HepG2 (cell line): ENCODE measurements around the gene KIN. TPM values are rescaled to one million over a fixed set of nuclear protein-coding genes. Genes with fewer than 3 reads are reported as not detected.
A peak's percentile ranks its signal among the peaks of the same experiment; 100 is the strongest.

Experiments
- ASH2L ChIP-seq: fragments of 300-600, 200-600 bp; sonication (generic); IDR thresholded peaks from 2 replicates; pipeline ENCODE4 v1.7.0; 2017; ENCODE audit warnings: low read depth, mild to moderate bottlenecking, moderate library complexity, mixed read lengths, low read length; ENCODE audit not compliant: insufficient read length
- ETV5 ChIP-seq: IDR thresholded peaks from 2 replicates; pipeline ENCODE4 v1.6.1; 2018; ENCODE audit warnings: missing biosample characterization, missing genetic modification reagents, inconsistent platforms, borderline replicate concordance
- GATAD1 ChIP-seq: IDR thresholded peaks from 2 replicates; pipeline ENCODE4 v1.6.1; 2016; ENCODE audit warnings: missing genetic modification reagents, missing compliant biosample characterization
- GZF1 ChIP-seq: sonication (generic); formaldehyde crosslinking; IDR thresholded peaks from 2 replicates; pipeline ENCODE4 v1.5.1; 2020; ENCODE audit warnings: mild to moderate bottlenecking, missing genetic modification reagents
- KLF6 ChIP-seq: IDR thresholded peaks from 2 replicates; pipeline ENCODE4 v1.8.0; 2016; ENCODE audit warnings: missing biosample characterization, missing genetic modification reagents
- MAZ ChIP-seq, 2 experiments: sonication (generic) in 1 of 2; formaldehyde crosslinking in 1 of 2; IDR thresholded peaks; 2 replicates each; pipeline versions ENCODE4 v1.5.0 to v1.6.1; 2012 to 2020; ENCODE audit warnings: low read depth in 2 of 2, mild to moderate bottlenecking in 2 of 2, borderline replicate concordance in 1 of 2, improper control_type of control experiment in 1 of 2, low read length in 1 of 2, missing genetic modification reagents in 1 of 2, moderate library complexity in 1 of 2
- POLR2A ChIP-seq, 2 experiments: IDR thresholded peaks; 2 replicates each; pipeline ENCODE4 v1.6.1; 2011; ENCODE audit warnings: low read depth in 2 of 2, low read length in 2 of 2, mild to moderate bottlenecking in 1 of 2, moderate library complexity in 1 of 2; ENCODE audit not compliant: insufficient read depth in 1 of 2
- RXRB ChIP-seq: IDR thresholded peaks from 2 replicates; pipeline ENCODE4 v1.6.1; 2016; ENCODE audit warnings: borderline replicate concordance, missing genetic modification reagents, missing compliant biosample characterization
- TMF1 ChIP-seq: sonication (generic); formaldehyde crosslinking; IDR thresholded peaks from 2 replicates; pipeline ENCODE4 v1.8.1; 2022; ENCODE audit warnings: low read depth, missing genetic modification reagents
- ZNF230 ChIP-seq: sonication (generic); formaldehyde crosslinking; IDR thresholded peaks from 2 replicates; pipeline ENCODE4 v1.4.0; 2020; ENCODE audit warnings: mild to moderate bottlenecking, missing genetic modification reagents
- ZNF232 ChIP-seq: sonication (generic); formaldehyde crosslinking; IDR thresholded peaks from 2 replicates; pipeline ENCODE4 v1.4.0; 2020; ENCODE audit warnings: missing genetic modification reagents, borderline replicate concordance
- ZNF253 ChIP-seq: sonication (generic); formaldehyde crosslinking; IDR thresholded peaks from 2 replicates; pipeline ENCODE4 v1.8.0; 2022; ENCODE audit warnings: mild to moderate bottlenecking, missing genetic modification reagents, borderline replicate concordance
- ZNF292 ChIP-seq: sonication (generic); formaldehyde crosslinking; IDR thresholded peaks from 2 replicates; pipeline ENCODE4 v1.8.1; 2022; ENCODE audit warnings: mild to moderate bottlenecking, low read depth, missing genetic modification reagents, borderline replicate concordance
- ZNF333 ChIP-seq: sonication (generic); formaldehyde crosslinking; IDR thresholded peaks from 2 replicates; pipeline ENCODE4 v1.4.0; 2020; ENCODE audit warnings: mild to moderate bottlenecking, missing genetic modification reagents, borderline replicate concordance
- ZNF501 ChIP-seq: sonication (generic); formaldehyde crosslinking; IDR thresholded peaks from 2 replicates; pipeline ENCODE4 v1.5.1; 2020; ENCODE audit warnings: mild to moderate bottlenecking, moderate library complexity, missing genetic modification reagents
- ZNF589 ChIP-seq: sonication (generic); formaldehyde crosslinking; conservative IDR thresholded peaks from 2 replicates; pipeline ENCODE4 v1.8.0; 2022; ENCODE audit warnings: mild to moderate bottlenecking, moderate library complexity, missing genetic modification reagents
- ZNF678 ChIP-seq: sonication (generic); formaldehyde crosslinking; IDR thresholded peaks from 2 replicates; pipeline ENCODE4 v1.4.0; 2020; ENCODE audit warnings: mild to moderate bottlenecking, missing genetic modification reagents
- ZNF776 ChIP-seq: sonication (generic); formaldehyde crosslinking; IDR thresholded peaks from 2 replicates; pipeline ENCODE4 v1.4.0; 2020; ENCODE audit warnings: mild to moderate bottlenecking, missing genetic modification reagents
- polyA plus RNA-seq, 8 experiments: library from polyadenylated mRNA; depleted of rRNA in 3 of 8; stranded (reverse) in 7 of 8; unstranded in 1 of 8; fragments of >200 nt; fragmentation: Illumina TruSeq in 4 of 8; extraction: Trizol in 4 of 8; gene quantifications; 2 replicates each; pipeline versions ENCODE4 v1.2.1 to v1.2.3, GENCODE V29; 2011 to 2016; ENCODE audit warnings: low read depth in 4 of 8, missing spikeins in 1 of 8, mixed read lengths in 1 of 8; ENCODE audit not compliant: insufficient read depth in 1 of 8
- total RNA-seq, 5 experiments: library from RNA; depleted of rRNA; stranded (reverse); fragments of >200 nt; fragmentation: Illumina TruSeq; extraction: Trizol; gene quantifications; 2 replicates each; pipeline ENCODE4 v1.2.3, GENCODE V29; 2016; ENCODE audit warnings: low read depth in 1 of 5
- TF ChIP-seq, protein P1 (sequence below): sonication (generic); formaldehyde crosslinking; IDR thresholded peaks from 2 replicates; pipeline ENCODE4 v1.4.0; 2020; ENCODE audit warnings: missing genetic modification reagents
- TF ChIP-seq, protein P2 (sequence below): conservative IDR thresholded peaks from 2 replicates; pipeline ENCODE4 v1.6.1; 2018; ENCODE audit warnings: missing genetic modification reagents
- TF ChIP-seq, protein P3 (sequence below): IDR thresholded peaks from 2 replicates; pipeline ENCODE4 v1.6.1; 2012; ENCODE audit warnings: inconsistent platforms
- TF ChIP-seq, protein P4 (sequence below): sonication (generic); formaldehyde crosslinking; IDR thresholded peaks from 2 replicates; pipeline ENCODE4 v1.4.0; 2020; ENCODE audit warnings: low read depth, mild to moderate bottlenecking, missing genetic modification reagents
- TF ChIP-seq, protein P5 (sequence below): IDR thresholded peaks from 2 replicates; pipeline ENCODE4 v1.6.1; 2016; ENCODE audit warnings: missing compliant biosample characterization, missing genetic modification reagents, borderline replicate concordance

KIN gene
- total and polyA plus RNA-seq, 2 of the 13 experiments (the other 11 are each of a cell fraction or from before 2014, with no cell fraction given), result 4.9 to 23.2 TPM

DNA sequence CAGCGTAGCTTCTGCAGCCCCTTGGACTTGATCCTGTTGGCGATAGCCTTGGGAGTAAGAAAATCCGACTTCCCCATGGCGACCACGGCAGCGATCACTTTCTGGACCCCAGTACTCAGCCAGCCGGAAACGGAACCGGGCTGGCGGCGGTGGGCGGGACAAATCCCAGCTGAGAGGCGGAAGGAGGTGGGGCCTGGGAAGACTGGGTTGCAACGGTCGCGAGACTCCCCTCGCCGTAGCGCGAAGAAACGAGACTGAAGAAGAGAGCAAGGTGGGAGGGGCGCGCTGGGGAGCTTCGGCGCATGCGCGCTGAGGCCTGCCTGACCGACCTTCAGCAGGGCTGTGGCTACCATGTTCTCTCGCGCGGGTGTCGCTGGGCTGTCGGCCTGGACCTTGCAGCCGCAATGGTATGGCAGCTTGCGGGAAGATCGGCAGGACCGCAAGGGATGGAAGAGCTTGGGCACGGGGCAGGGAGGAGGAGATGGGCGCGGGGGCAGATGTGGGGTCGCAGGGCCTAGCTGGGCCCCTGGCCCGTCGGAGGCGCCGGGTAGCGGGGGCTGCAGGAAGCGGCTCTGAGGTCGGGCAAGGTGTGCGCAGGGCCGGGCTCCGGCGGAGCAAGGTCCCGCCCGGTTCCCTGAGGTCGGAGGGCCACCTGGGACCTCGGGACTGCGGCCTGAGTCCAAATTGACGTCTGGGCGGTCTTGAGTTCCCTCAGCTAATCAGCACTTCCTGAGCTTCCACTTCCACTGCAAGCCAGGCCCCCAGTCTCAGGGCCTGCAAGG, at the start of gene KIN, which contains the start of gene ATP5F1C (continued):
- TF ChIP-seq, protein P1, sequence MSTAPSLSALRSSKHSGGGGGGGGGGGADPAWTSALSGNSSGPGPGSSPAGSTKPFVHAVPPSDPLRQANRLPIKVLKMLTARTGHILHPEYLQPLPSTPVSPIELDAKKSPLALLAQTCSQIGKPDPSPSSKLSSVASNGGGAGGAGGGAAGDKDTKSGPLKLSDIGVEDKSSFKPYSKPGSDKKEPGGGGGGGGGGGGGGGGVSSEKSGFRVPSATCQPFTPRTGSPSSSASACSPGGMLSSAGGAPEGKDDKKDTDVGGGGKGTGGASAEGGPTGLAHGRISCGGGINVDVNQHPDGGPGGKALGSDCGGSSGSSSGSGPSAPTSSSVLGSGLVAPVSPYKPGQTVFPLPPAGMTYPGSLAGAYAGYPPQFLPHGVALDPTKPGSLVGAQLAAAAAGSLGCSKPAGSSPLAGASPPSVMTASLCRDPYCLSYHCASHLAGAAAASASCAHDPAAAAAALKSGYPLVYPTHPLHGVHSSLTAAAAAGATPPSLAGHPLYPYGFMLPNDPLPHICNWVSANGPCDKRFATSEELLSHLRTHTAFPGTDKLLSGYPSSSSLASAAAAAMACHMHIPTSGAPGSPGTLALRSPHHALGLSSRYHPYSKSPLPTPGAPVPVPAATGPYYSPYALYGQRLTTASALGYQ (CRISPR knock-in tag), result peak; percentile 43; the same call in 1 of the 2 replicates
- peak; percentile 85 for TF ChIP-seq GZF1 (CRISPR knock-in tag)
- TF ChIP-seq GATAD1 (CRISPR knock-in tag), result peak; percentile 86
- TF ChIP-seq ASH2L, result peak; percentile 85
- TF ChIP-seq, protein P2, sequence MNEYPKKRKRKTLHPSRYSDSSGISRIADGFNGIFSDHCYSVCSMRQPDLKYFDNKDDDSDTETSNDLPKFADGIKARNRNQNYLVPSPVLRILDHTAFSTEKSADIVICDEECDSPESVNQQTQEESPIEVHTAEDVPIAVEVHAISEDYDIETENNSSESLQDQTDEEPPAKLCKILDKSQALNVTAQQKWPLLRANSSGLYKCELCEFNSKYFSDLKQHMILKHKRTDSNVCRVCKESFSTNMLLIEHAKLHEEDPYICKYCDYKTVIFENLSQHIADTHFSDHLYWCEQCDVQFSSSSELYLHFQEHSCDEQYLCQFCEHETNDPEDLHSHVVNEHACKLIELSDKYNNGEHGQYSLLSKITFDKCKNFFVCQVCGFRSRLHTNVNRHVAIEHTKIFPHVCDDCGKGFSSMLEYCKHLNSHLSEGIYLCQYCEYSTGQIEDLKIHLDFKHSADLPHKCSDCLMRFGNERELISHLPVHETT (CRISPR knock-in tag), result peak; percentile 27; the same call in 1 of the 2 replicates
- peak; percentile 40 for TF ChIP-seq MAZ (IDR thresholded peaks at IDR 0.05; ENCODE audit: borderline replicate concordance, low read depth, low read length)
- peak; percentile 56; the same call in 1 of the 2 replicates for TF ChIP-seq MAZ (CRISPR knock-in tag; IDR thresholded peaks at IDR 0.05; ENCODE audit: low read depth)
- peak; percentile 90 to 96 for TF ChIP-seq POLR2A (IDR thresholded peaks at IDR 0.05; ENCODE audit: insufficient read depth in 1 of 2, low read depth in 2 of 2, low read length in 2 of 2)
- peak; percentile 31; the same call in 1 of the 2 replicates for TF ChIP-seq ZNF292 (CRISPR knock-in tag)
- TF ChIP-seq, protein P3, sequence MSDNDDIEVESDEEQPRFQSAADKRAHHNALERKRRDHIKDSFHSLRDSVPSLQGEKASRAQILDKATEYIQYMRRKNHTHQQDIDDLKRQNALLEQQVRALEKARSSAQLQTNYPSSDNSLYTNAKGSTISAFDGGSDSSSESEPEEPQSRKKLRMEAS, result peak; percentile 83
- peak; percentile 27; the same call in 1 of the 2 replicates for TF ChIP-seq ZNF232 (CRISPR knock-in tag)
- TF ChIP-seq ZNF501 (CRISPR knock-in tag), result peak; percentile 91
- peak; percentile 10; the same call in 1 of the 2 replicates for TF ChIP-seq RXRB (CRISPR knock-in tag)
- TF ChIP-seq ZNF776 (CRISPR knock-in tag), result peak; percentile 84; the same call in 1 of the 2 replicates
- peak; percentile 77 for TF ChIP-seq ETV5 (CRISPR knock-in tag)
- TF ChIP-seq ZNF333 (CRISPR knock-in tag), result peak; percentile 68; the same call in 1 of the 2 replicates
- TF ChIP-seq ZNF678, result peak; percentile 90
- peak; percentile 33; the same call in 1 of the 2 replicates for TF ChIP-seq KLF6
- peak; percentile 91 for TF ChIP-seq ZNF230
- TF ChIP-seq, protein P4, sequence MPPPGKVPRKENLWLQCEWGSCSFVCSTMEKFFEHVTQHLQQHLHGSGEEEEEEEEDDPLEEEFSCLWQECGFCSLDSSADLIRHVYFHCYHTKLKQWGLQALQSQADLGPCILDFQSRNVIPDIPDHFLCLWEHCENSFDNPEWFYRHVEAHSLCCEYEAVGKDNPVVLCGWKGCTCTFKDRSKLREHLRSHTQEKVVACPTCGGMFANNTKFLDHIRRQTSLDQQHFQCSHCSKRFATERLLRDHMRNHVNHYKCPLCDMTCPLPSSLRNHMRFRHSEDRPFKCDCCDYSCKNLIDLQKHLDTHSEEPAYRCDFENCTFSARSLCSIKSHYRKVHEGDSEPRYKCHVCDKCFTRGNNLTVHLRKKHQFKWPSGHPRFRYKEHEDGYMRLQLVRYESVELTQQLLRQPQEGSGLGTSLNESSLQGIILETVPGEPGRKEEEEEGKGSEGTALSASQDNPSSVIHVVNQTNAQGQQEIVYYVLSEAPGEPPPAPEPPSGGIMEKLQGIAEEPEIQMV, result 0 out of 2 replicates have a peak, but pooled peaks have one; percentile 57
- no peak for TF ChIP-seq TMF1 (CRISPR knock-in tag)
- TF ChIP-seq ZNF253 (CRISPR knock-in tag), result peak; percentile 56; the same call in 1 of the 2 replicates
- TF ChIP-seq ZNF589 (CRISPR knock-in tag), result peak; percentile 21; the same call in 1 of the 2 replicates
- TF ChIP-seq, protein P5, sequence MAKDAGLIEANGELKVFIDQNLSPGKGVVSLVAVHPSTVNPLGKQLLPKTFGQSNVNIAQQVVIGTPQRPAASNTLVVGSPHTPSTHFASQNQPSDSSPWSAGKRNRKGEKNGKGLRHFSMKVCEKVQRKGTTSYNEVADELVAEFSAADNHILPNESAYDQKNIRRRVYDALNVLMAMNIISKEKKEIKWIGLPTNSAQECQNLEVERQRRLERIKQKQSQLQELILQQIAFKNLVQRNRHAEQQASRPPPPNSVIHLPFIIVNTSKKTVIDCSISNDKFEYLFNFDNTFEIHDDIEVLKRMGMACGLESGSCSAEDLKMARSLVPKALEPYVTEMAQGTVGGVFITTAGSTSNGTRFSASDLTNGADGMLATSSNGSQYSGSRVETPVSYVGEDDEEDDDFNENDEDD (CRISPR knock-in tag), result peak; percentile 13; the same call in 1 of the 2 replicates
